B cell (primary cell): ENCODE results near the gene TXNDC2.

Source experiments
- EZH2 ChIP-seq: IDR thresholded peaks from 2 replicates; pipeline ENCODE4 v1.6.1; 2012; ENCODE audit warnings: borderline replicate concordance, low read depth, mild to moderate bottlenecking, moderate library complexity, low read length; ENCODE audit not compliant: insufficient read depth, poor library complexity, severe bottlenecking
- TF ChIP-seq, protein P1 (sequence below): fragments of 200-600 bp; IDR thresholded peaks from one replicate; pipeline ENCODE4 v1.8.0; 2022; ENCODE audit warnings: antibody characterized with exemption, mild to moderate bottlenecking

GRCh38 chr18:9838144-9838877, 47.5 kb upstream of the TXNDC2 start:
- TF ChIP-seq, protein P1, sequence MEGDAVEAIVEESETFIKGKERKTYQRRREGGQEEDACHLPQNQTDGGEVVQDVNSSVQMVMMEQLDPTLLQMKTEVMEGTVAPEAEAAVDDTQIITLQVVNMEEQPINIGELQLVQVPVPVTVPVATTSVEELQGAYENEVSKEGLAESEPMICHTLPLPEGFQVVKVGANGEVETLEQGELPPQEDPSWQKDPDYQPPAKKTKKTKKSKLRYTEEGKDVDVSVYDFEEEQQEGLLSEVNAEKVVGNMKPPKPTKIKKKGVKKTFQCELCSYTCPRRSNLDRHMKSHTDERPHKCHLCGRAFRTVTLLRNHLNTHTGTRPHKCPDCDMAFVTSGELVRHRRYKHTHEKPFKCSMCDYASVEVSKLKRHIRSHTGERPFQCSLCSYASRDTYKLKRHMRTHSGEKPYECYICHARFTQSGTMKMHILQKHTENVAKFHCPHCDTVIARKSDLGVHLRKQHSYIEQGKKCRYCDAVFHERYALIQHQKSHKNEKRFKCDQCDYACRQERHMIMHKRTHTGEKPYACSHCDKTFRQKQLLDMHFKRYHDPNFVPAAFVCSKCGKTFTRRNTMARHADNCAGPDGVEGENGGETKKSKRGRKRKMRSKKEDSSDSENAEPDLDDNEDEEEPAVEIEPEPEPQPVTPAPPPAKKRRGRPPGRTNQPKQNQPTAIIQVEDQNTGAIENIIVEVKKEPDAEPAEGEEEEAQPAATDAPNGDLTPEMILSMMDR: no peak
- TF ChIP-seq EZH2: no peak
